B cell (primary cell): Measurements from ENCODE around the gene SCNN1G.

ENCODE experiments used
- CTCF ChIP-seq: fragments of 200-600 bp; IDR thresholded peaks from one replicate; pipeline ENCODE4 v1.8.0; 2022; ENCODE audit warnings: antibody characterized with exemption, mild to moderate bottlenecking
- EZH2 ChIP-seq: IDR thresholded peaks from 2 replicates; pipeline ENCODE4 v1.6.1; 2012; ENCODE audit warnings: borderline replicate concordance, low read depth, mild to moderate bottlenecking, moderate library complexity, low read length; ENCODE audit not compliant: insufficient read depth, poor library complexity, severe bottlenecking

GRCh38 chr16:23183543-23183862 is 958 bp downstream of the SCNN1G start:
- TF ChIP-seq CTCF (no peak), EZH2 (no peak)
